ENCODE results near the gene VMP1. TPM values are rescaled to one million over a fixed set of nuclear protein-coding genes. Genes with fewer than 3 reads are reported as not detected.

Gene VMP1
- polyA plus RNA-seq, 2 donors: 90.8 to 98.0 TPM

- H3K4me3 ChIP-seq (ENCODE audit: low read depth in 1 of 2, low read length in 2 of 2): no peak overlapping the region
- H3K27me3 ChIP-seq (ENCODE audit: control insufficient read depth in 1 of 2, insufficient read depth in 2 of 2, low read length in 2 of 2): no peaks in the 10 kb centered on the region
- 88 to 93% methylated on average over 5 of the region's 5 CpGs for WGBS, 2 donors
- peaks cover 3 to 6% of the 10 kb centered on the region in 2 donors for H3K36me3 ChIP-seq (ENCODE audit: control insufficient read depth in 2 of 2, insufficient read depth in 2 of 2, low read length in 1 of 2)
- no peaks in the 10 kb centered on the region for H3K4me1 ChIP-seq (ENCODE audit: control insufficient read depth in 2 of 2, insufficient read depth in 2 of 2, low read length in 1 of 2)
- peak overlapping the region in 1 of 2 donors; percentile 15 for H3K27ac ChIP-seq (ENCODE audit: low read depth in 2 of 2, low read length in 1 of 2)
- H3K9me3 ChIP-seq (ENCODE audit: control insufficient read depth in 2 of 2, insufficient read depth in 1 of 2, low read depth in 1 of 2, low read length in 1 of 2): no peaks in the 10 kb centered on the region
Observed at GRCh38 chr17:59877965-59878364, 170.5 kb downstream of the VMP1 start.

- 73 to 76% methylated on average over 3 of the region's 3 CpGs for WGBS, 2 donors
- H3K4me1 ChIP-seq (ENCODE audit: control insufficient read depth in 2 of 2, insufficient read depth in 2 of 2, low read length in 1 of 2): no peaks in the 10 kb centered on the region
- H3K9me3 ChIP-seq (ENCODE audit: control insufficient read depth in 2 of 2, insufficient read depth in 1 of 2, low read depth in 1 of 2, low read length in 1 of 2): no peaks in the 10 kb centered on the region
- no peak overlapping the region for H3K4me3 ChIP-seq (ENCODE audit: low read depth in 1 of 2, low read length in 2 of 2)
- H3K27me3 ChIP-seq (ENCODE audit: control insufficient read depth in 1 of 2, insufficient read depth in 2 of 2, low read length in 2 of 2): no peaks in the 10 kb centered on the region
- peaks cover 4 to 7% of the 10 kb centered on the region in 2 donors for H3K36me3 ChIP-seq (ENCODE audit: control insufficient read depth in 2 of 2, insufficient read depth in 2 of 2, low read length in 1 of 2)
- peak overlapping the region; percentile 40 to 54 for H3K27ac ChIP-seq (ENCODE audit: low read depth in 2 of 2, low read length in 1 of 2)
Observed at GRCh38 chr17:59878624-59879023, 171.2 kb downstream of the VMP1 start.

GRCh38 chr17:59884861-59885260 lies 177.4 kb downstream of the VMP1 start:
- no peak overlapping the region for H3K27ac ChIP-seq (ENCODE audit: low read depth in 2 of 2, low read length in 1 of 2)
- peaks cover 7 to 13% of the 10 kb centered on the region in 2 donors for H3K36me3 ChIP-seq (ENCODE audit: control insufficient read depth in 2 of 2, insufficient read depth in 2 of 2, low read length in 1 of 2)
- H3K27me3 ChIP-seq (ENCODE audit: control insufficient read depth in 1 of 2, insufficient read depth in 2 of 2, low read length in 2 of 2): no peaks in the 10 kb centered on the region
- H3K9me3 ChIP-seq (ENCODE audit: control insufficient read depth in 2 of 2, insufficient read depth in 1 of 2, low read depth in 1 of 2, low read length in 1 of 2): no peaks in the 10 kb centered on the region
- no peak overlapping the region for H3K4me3 ChIP-seq (ENCODE audit: low read depth in 1 of 2, low read length in 2 of 2)
- 97% methylated on average over 9 of the region's 9 CpGs for WGBS, 2 donors
- H3K4me1 ChIP-seq (ENCODE audit: control insufficient read depth in 2 of 2, insufficient read depth in 2 of 2, low read length in 1 of 2): no peaks in the 10 kb centered on the region

- 95 to 97% methylated on average over 7 to 8 of the region's 8 CpGs for WGBS, 2 donors
- Histone ChIP-seq H3K27ac (ENCODE audit: low read depth in 2 of 2, low read length in 1 of 2) (no peak overlapping the region), H3K27me3 (ENCODE audit: control insufficient read depth in 1 of 2, insufficient read depth in 2 of 2, low read length in 2 of 2) (no peaks in the 10 kb centered on the region), H3K4me1 (ENCODE audit: control insufficient read depth in 2 of 2, insufficient read depth in 2 of 2, low read length in 1 of 2) (peaks cover 0 to 2% of the 10 kb centered on the region in 2 donors), H3K4me3 (ENCODE audit: low read depth in 1 of 2, low read length in 2 of 2) (no peak overlapping the region), H3K36me3 (ENCODE audit: control insufficient read depth in 2 of 2, insufficient read depth in 2 of 2, low read length in 1 of 2) (peaks cover 7 to 13% of the 10 kb centered on the region in 2 donors), H3K9me3 (ENCODE audit: control insufficient read depth in 2 of 2, insufficient read depth in 1 of 2, low read depth in 1 of 2, low read length in 1 of 2) (no peaks in the 10 kb centered on the region)
Observed at GRCh38 chr17:59888145-59888750, 180.8 kb downstream of the VMP1 start.

GRCh38 chr17:59890720-59891119 lies 183.3 kb downstream of the VMP1 start:
- Histone ChIP-seq H3K27me3 (ENCODE audit: control insufficient read depth in 1 of 2, insufficient read depth in 2 of 2, low read length in 2 of 2) (no peaks in the 10 kb centered on the region), H3K36me3 (ENCODE audit: control insufficient read depth in 2 of 2, insufficient read depth in 2 of 2, low read length in 1 of 2) (peaks cover 0 to 4% of the 10 kb centered on the region in 2 donors), H3K9me3 (ENCODE audit: control insufficient read depth in 2 of 2, insufficient read depth in 1 of 2, low read depth in 1 of 2, low read length in 1 of 2) (no peaks in the 10 kb centered on the region), H3K27ac (ENCODE audit: low read depth in 2 of 2, low read length in 1 of 2) (peak overlapping the region in 1 of 2 donors; percentile 3), H3K4me1 (ENCODE audit: control insufficient read depth in 2 of 2, insufficient read depth in 2 of 2, low read length in 1 of 2) (peaks cover 0 to 4% of the 10 kb centered on the region in 2 donors), H3K4me3 (ENCODE audit: low read depth in 1 of 2, low read length in 2 of 2) (no peak overlapping the region)
- 94 to 96% methylated on average over 2 of the region's 2 CpGs for WGBS, 2 donors

Other genes with a start within 250 kb of the VMP1 start
- 10 to 100 TPM in 1 of 2 donors, 1 to 10 TPM in 1; 6.6 to 11.7 TPM for gene DHX40, start 142.0 kb upstream of the VMP1 start, polyA plus RNA-seq
- 10 to 100 TPM; 49.5 to 69.7 TPM for gene CLTC, start 87.8 kb upstream of the VMP1 start, polyA plus RNA-seq
- gene PTRH2, start 224 bp upstream of the VMP1 start, polyA plus RNA-seq: 10 to 100 TPM; 30.9 to 32.2 TPM
- 1 to 10 TPM; 7.1 to 8.4 TPM for gene TUBD1, start 185.3 kb downstream of the VMP1 start, polyA plus RNA-seq
- 10 to 100 TPM; 13.2 to 13.5 TPM for gene RPS6KB1, start 185.5 kb downstream of the VMP1 start, polyA plus RNA-seq